ENCODE data around the gene SPAG4.
A peak's percentile ranks its signal among the peaks of the same experiment; 100 is the strongest.

Gene SPAG4

GRCh38 chr20:35604449-35604747, 11.2 kb upstream of the SPAG4 start:
- TF ChIP-seq, protein P1, sequence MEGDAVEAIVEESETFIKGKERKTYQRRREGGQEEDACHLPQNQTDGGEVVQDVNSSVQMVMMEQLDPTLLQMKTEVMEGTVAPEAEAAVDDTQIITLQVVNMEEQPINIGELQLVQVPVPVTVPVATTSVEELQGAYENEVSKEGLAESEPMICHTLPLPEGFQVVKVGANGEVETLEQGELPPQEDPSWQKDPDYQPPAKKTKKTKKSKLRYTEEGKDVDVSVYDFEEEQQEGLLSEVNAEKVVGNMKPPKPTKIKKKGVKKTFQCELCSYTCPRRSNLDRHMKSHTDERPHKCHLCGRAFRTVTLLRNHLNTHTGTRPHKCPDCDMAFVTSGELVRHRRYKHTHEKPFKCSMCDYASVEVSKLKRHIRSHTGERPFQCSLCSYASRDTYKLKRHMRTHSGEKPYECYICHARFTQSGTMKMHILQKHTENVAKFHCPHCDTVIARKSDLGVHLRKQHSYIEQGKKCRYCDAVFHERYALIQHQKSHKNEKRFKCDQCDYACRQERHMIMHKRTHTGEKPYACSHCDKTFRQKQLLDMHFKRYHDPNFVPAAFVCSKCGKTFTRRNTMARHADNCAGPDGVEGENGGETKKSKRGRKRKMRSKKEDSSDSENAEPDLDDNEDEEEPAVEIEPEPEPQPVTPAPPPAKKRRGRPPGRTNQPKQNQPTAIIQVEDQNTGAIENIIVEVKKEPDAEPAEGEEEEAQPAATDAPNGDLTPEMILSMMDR (conservative IDR thresholded peaks at IDR 0.05; ENCODE audit: low read length): peak; percentile 17; the same call in 1 of the 2 replicates
- DNase-seq (ENCODE audit: low read depth): no peak
- H3K4me3 ChIP-seq (ENCODE audit: low read length): no peak overlapping the region

DNA sequence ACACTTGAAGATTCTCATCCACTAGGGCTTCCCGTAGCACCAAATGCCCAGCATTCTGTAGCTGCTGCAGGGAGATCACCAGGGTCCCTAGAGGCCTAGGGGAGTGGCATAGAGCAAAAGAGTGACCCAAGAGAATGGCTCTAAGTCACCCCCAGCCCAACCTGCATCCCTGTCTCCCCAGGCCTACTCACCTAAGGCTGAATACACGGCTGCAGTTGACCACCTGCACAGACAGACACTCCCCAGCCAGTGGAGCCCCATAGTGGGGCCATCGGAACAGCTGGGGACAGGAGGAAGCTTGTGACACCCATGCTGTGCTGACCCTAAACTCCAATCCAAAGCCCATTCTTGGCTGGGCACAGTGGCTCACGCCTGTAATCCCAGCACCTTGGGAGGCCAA, 9.5 kb upstream of the SPAG4 start:
- H3K4me3 ChIP-seq (ENCODE audit: low read length): no peak overlapping the region
- TF ChIP-seq, protein P1 (conservative IDR thresholded peaks at IDR 0.05; ENCODE audit: low read length): no peak
- DNase-seq (ENCODE audit: low read depth): no peak

DNA sequence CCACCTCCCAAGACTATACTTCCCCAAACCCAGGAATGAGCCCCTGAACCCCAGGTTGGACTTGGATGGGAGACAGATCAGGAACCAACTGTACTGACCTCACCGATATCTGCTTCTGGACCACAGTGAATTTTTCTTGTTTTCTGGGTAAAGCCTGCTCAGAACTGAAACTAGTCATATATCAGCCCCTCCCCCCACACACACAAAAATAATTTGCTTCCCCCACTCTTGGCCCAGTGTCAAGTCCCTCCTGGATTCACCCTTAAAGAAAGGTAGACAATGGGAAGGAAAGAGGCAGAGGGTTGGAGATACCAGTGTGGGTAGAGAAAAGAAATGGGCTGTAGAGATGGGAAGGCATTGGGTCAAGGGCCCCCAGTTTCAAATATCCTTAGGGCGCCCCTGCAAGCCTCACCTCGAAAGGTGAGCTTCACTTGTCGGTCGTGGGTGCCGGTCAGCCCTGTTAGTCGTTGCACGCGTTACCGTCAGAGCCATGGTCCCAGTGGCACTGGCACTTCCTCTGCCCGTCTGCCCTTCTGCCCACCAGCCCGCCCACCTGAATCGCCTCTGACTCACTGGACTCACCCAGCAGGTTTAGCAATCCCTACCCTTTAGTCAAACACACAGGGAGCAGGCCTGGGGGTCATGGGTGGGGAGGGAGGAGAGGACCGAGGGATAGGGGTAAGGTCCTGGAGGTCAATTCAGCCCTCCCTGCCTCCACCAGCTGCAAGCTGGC, 8.5 kb upstream of the SPAG4 start:
- H3K4me3 ChIP-seq (ENCODE audit: low read length): no peak overlapping the region
- TF ChIP-seq, protein P1 (conservative IDR thresholded peaks at IDR 0.05; ENCODE audit: low read length): no peak
- DNase-seq (ENCODE audit: low read depth): no peak

- TF ChIP-seq, protein P1 (conservative IDR thresholded peaks at IDR 0.05; ENCODE audit: low read length): no peak
- H3K4me3 ChIP-seq (ENCODE audit: low read length): no peak overlapping the region
- no peak for DNase-seq (ENCODE audit: low read depth)
These were observed 4.7 kb upstream of the SPAG4 start for GRCh38 chr20:35610833-35611427.

DNA sequence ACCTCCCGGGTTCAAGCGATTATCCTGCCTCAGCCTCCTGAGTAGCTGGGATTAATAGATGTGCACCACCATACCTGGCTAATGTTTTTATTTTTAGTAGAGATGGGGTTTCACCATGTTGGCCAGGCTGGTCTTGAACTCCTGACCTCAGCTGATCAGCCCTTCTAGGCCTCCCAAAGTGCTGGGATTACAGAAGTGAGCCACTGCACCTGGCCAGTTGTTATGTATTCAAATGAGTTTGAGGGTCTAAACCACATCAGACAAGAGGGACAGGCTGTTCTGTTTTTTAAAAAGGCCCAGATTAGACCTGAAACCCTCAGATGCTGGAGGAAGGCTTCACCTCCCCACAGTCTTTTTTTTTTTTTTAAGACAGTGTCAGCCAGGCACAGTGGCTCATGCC, 4.1 kb upstream of the SPAG4 start:
- H3K4me3 ChIP-seq (ENCODE audit: low read length): no peak overlapping the region
- no peak for DNase-seq (ENCODE audit: low read depth)
- TF ChIP-seq, protein P1 (conservative IDR thresholded peaks at IDR 0.05; ENCODE audit: low read length): no peak

- TF ChIP-seq, protein P1 (conservative IDR thresholded peaks at IDR 0.05; ENCODE audit: low read length): no peak
- peak overlapping the region; percentile 71 for H3K4me3 ChIP-seq (ENCODE audit: low read length)
- DNase-seq (ENCODE audit: low read depth): peak; percentile 99
These were observed 1.1 kb downstream of the SPAG4 start for GRCh38 chr20:35616465-35617396.
